GM12878 (cell line): Measurements from ENCODE around the gene EDEM2. TPM values are rescaled to one million over a fixed set of nuclear protein-coding genes. Genes with fewer than 3 reads are reported as not detected.

Experiments used
- ATAC-seq: fragments of 200-7000 bp; cut with Tn5 transposase; 3 replicates; pipeline ENCODE4 v1.9.1; 2020; ENCODE audit warnings: mild to moderate bottlenecking, moderate library complexity
- BruUV-seq: library from RNA; stranded (reverse); fragments of 400-500 nt; replicated peaks from 2 replicates; lab custom pipeline; 2021; lab: Mats Ljungman, UMichigan
- CTCF ChIA-PET: fragments of 300-600 bp; sonication (Branson Sonifier 250); formaldehyde crosslinking; extraction: SDS; loops from one replicate; lab custom pipeline; 2021; ENCODE audit warnings: inconsistent platforms; lab: Yijun Ruan, JAX
- POLR2A ChIA-PET: fragments of 350-600 bp; formaldehyde crosslinking; extraction: SDS; loops from one replicate; lab custom pipeline; 2021; ENCODE audit warnings: inconsistent platforms; lab: Charles Lee
- RAD21 ChIA-PET: fragments of 300-600 bp; sonication (Branson Sonifier 250); formaldehyde crosslinking; loops from one replicate; lab custom pipeline; 2023; ENCODE audit warnings: antibody characterized with exemption; ENCODE audit not compliant: unreplicated experiment; lab: Charles Lee
- SMC1A ChIA-PET: fragments of 300-600 bp; sonication (Branson Sonifier 250); formaldehyde crosslinking; loops from one replicate; lab custom pipeline; 2023; ENCODE audit not compliant: unreplicated experiment, uncharacterized antibody; lab: Charles Lee
- DNase-seq: peaks from one replicate; pipeline ENCODE4 v3.0.0-alpha.2; 2011; ENCODE audit warnings: low read depth, low spot score
- FAIRE-seq: peaks from 3 replicates; lab custom pipeline; 2011; peaks lifted over from hg19 to GRCh38; lab: Jason Lieb, UNC
- H2AFZ ChIP-seq: 2 replicates; pipeline ENCODE4 v1.6.0; 2011; ENCODE audit warnings: low read depth, low read length, control low read depth; ENCODE audit not compliant: control insufficient read depth
- H3K27ac ChIP-seq: 2 replicates; pipeline ENCODE4 v1.5.1; 2011; ENCODE audit warnings: control low read depth; ENCODE audit not compliant: control insufficient read depth, insufficient read depth
- H3K27me3 ChIP-seq, 2 experiments: replicated peaks in 1 of 2; 2 replicates each; pipeline versions ENCODE4 v1.6.0 to v1.6.1; 2011; ENCODE audit warnings: low read length in 1 of 2; ENCODE audit not compliant: control insufficient read depth in 2 of 2, insufficient read depth in 2 of 2
- H3K36me3 ChIP-seq, 2 experiments: 2 replicates each; pipeline ENCODE4 v1.5.1; 2011; ENCODE audit warnings: low read length in 1 of 2; ENCODE audit not compliant: control insufficient read depth in 2 of 2, insufficient read depth in 2 of 2
- H3K4me1 ChIP-seq: 2 replicates; pipeline ENCODE4 v1.6.1; 2011; ENCODE audit warnings: mild to moderate bottlenecking, low read length, moderate library complexity, mixed read lengths; ENCODE audit not compliant: control insufficient read depth, insufficient read depth
- H3K4me2 ChIP-seq: 2 replicates; pipeline ENCODE4 v1.6.0; 2011; ENCODE audit warnings: control low read depth; ENCODE audit not compliant: control insufficient read depth, insufficient read depth
- H3K4me3 ChIP-seq: fragments of 200-600 bp; sonication (generic); 2 replicates; pipeline ENCODE4 v1.5.1; 2016
- H3K79me2 ChIP-seq: 2 replicates; pipeline ENCODE4 v1.6.0; 2011; ENCODE audit warnings: low read length; ENCODE audit not compliant: control insufficient read depth, insufficient read depth
- H3K9ac ChIP-seq: 2 replicates; pipeline ENCODE4 v1.8.0; 2011; ENCODE audit warnings: low read length, control low read depth, mixed read lengths; ENCODE audit not compliant: control insufficient read depth, insufficient read depth
- H3K9me3 ChIP-seq: replicated peaks from 3 replicates; pipeline ENCODE4 v1.5.1; 2011; ENCODE audit warnings: mild to moderate bottlenecking, low read length; ENCODE audit not compliant: control insufficient read depth, insufficient read depth
- H4K20me1 ChIP-seq: 2 replicates; pipeline ENCODE4 v1.6.0; 2011; ENCODE audit not compliant: control insufficient read depth, insufficient read depth
- BCL11A ChIP-seq: IDR thresholded peaks from 2 replicates; pipeline ENCODE4 v1.6.1; 2011; ENCODE audit warnings: low read depth, low read length
- BRCA1 ChIP-seq: IDR thresholded peaks from 2 replicates; pipeline ENCODE4 v1.6.1; 2011; ENCODE audit warnings: low read depth, low read length, improper control_type of control experiment
- CEBPB ChIP-seq, 2 experiments: fragments of 150-350 bp in 1 of 2; IDR thresholded peaks; 2 replicates each; pipeline ENCODE4 v1.6.1; 2012 to 2014; ENCODE audit warnings: low read depth in 2 of 2, low read length in 2 of 2, borderline replicate concordance in 1 of 2, inconsistent platforms in 1 of 2
- DPF2 ChIP-seq: fragments of 450-650 bp; IDR thresholded peaks from 2 replicates; pipeline ENCODE4 v1.6.1; 2017; ENCODE audit warnings: mild to moderate bottlenecking
- E2F4 ChIP-seq: IDR thresholded peaks from 2 replicates; pipeline ENCODE4 v1.6.1; 2012; ENCODE audit warnings: low read depth, low read length, improper control_type of control experiment
- E4F1 ChIP-seq: fragments of 450-650 bp; IDR thresholded peaks from 2 replicates; pipeline ENCODE4 v1.6.1; 2018; ENCODE audit warnings: borderline replicate concordance, mild to moderate bottlenecking; ENCODE audit not compliant: partially characterized antibody
- KAT2A ChIP-seq: conservative IDR thresholded peaks from 2 replicates; pipeline ENCODE4 v1.6.1; 2011; ENCODE audit warnings: low read depth, low read length; ENCODE audit not compliant: control insufficient read depth
- PAX5 ChIP-seq: IDR thresholded peaks from 2 replicates; pipeline ENCODE4 v1.6.1; 2011; ENCODE audit warnings: low read depth, low read length, borderline replicate concordance
- RAD21 ChIP-seq: IDR thresholded peaks from 2 replicates; pipeline ENCODE4 v1.6.1; 2011; ENCODE audit warnings: mild to moderate bottlenecking, low read depth, low read length, moderate library complexity; ENCODE audit not compliant: insufficient read depth
- RBBP5 ChIP-seq: fragments of 200-600 bp; sonication (generic); conservative IDR thresholded peaks from 2 replicates; pipeline ENCODE4 v1.6.1; 2016
- SMAD5 ChIP-seq: IDR thresholded peaks from 2 replicates; pipeline ENCODE4 v1.6.1; 2016; ENCODE audit warnings: antibody characterized with exemption, low read depth
- SPI1 ChIP-seq: IDR thresholded peaks from 2 replicates; pipeline ENCODE4 v1.6.1; 2011; ENCODE audit warnings: low read depth, mild to moderate bottlenecking, low read length, moderate library complexity, borderline replicate concordance; ENCODE audit not compliant: insufficient read depth
- TCF3 ChIP-seq: IDR thresholded peaks from 2 replicates; pipeline ENCODE4 v1.6.1; 2012; ENCODE audit warnings: low read depth, mild to moderate bottlenecking, low read length, borderline replicate concordance; ENCODE audit not compliant: insufficient read depth
- TCF7 ChIP-seq: IDR thresholded peaks from 2 replicates; pipeline ENCODE4 v1.6.1; 2014; ENCODE audit warnings: antibody characterized with exemption, borderline replicate concordance
- in situ Hi-C: fragments of 300-500 bp; cut with MboI; formaldehyde crosslinking; loops from 9 replicates; pipeline ENCODE4 v1.14.3; 2018; ENCODE audit warnings: mixed read lengths
- intact Hi-C: fragments of 100-400 bp; cut with micrococcal nuclease; formaldehyde crosslinking; loops from one replicate; pipeline ENCODE4 v1.14.2; 2022; ENCODE audit not compliant: unreplicated experiment
- polyA plus RNA-seq, 11 experiments: library from polyadenylated mRNA; depleted of rRNA in 4 of 11; unstranded in 6 of 11; stranded (reverse) in 5 of 11; fragments of >200 nt; fragmentation: Nextera tagmentation in 4 of 11; fragmentation: Illumina TruSeq in 1 of 11; extraction: Ambion mirVana in 4 of 11; extraction: Trizol in 1 of 11; gene quantifications; 1 replicate in 1 of 11; 2 replicates in 10 of 11; pipeline versions ENCODE4 v1.2.1 to v1.2.3, GENCODE V29; 2011 to 2016; ENCODE audit warnings: inconsistent platforms in 2 of 11, missing spikeins in 2 of 11, low read depth in 1 of 11
- total RNA-seq, 4 experiments: library from RNA; depleted of rRNA in 3 of 4; stranded (reverse); fragments of >200 nt in 3 of 4; fragmentation: Illumina TruSeq in 1 of 4; extraction: Trizol in 1 of 4; gene quantifications; 2 replicates each; pipeline versions ENCODE4 v1.2.1 to v1.2.3, GENCODE V29; 2013 to 2021

EDEM2 gene
- total and polyA plus RNA-seq, 10 of the 15 experiments (the other 5 are each of a cell fraction or from before 2014, with no cell fraction given): 9.9 to 24.8 (median 14.8) TPM

GRCh38 chr20:35117629-35118028, 29.5 kb downstream of the EDEM2 start (continued):
- no peak for TF ChIP-seq SPI1
- no peak for TF ChIP-seq BCL11A
- TF ChIP-seq RBBP5: no peak
- no peak for TF ChIP-seq TCF3

DNA sequence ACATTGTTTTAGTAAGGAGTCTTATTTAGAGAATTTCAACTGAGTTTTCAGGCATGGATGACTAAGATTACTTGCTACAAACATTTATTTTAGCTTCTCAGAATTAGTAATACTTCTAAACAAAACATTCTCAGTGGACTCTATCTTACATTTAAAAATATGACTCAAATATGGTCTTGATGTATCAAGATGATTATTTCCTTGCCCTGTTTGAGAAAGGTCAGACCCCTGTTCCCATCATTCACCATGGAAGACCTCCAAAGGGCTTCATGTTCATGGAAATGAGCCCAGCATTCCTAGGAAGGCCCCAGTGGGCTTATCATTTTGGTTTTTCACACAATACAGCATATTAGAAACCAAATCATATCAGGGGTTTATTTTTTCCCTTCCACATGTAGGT, 29.9 kb downstream of the EDEM2 start:
- DNase-seq (no peak), FAIRE-seq (no peak)
- intact Hi-C loops: no loop called here
- SMC1A ChIA-PET: no interaction called here
- CTCF ChIA-PET: interaction anchor here (1.0 kb wide), 1 partner anchor 28 kb away, joined by 3 read pairs; no protein-coding TSS in a partner anchor
- no peaks in the 10 kb centered on the region for H3K4me1 ChIP-seq
- no peak for TF ChIP-seq RAD21
- TF ChIP-seq DPF2: no peak
- TF ChIP-seq E4F1: no peak
- no peak for TF ChIP-seq SPI1
- TF ChIP-seq TCF7: no peak
- TF ChIP-seq BRCA1: no peak
- TF ChIP-seq RBBP5: no peak
- TF ChIP-seq E2F4: no peak
- TF ChIP-seq SMAD5: no peak
- TF ChIP-seq CEBPB (IDR thresholded peaks at IDR 0.05; ENCODE audit: borderline replicate concordance in 1 of 2, low read depth in 2 of 2, low read length in 2 of 2): no peak
- no peak for TF ChIP-seq KAT2A
- TF ChIP-seq PAX5: no peak
- no peak for TF ChIP-seq BCL11A
- TF ChIP-seq, all 136 proteins: peak for 0
- no TSS peak for BruUV-seq
- no peak overlapping the region for H3K4me3 ChIP-seq
- ATAC-seq: no peak
- no peaks in the 10 kb centered on the region for H4K20me1 ChIP-seq
- ChIA-PET POLR2A (no interaction called here), RAD21 (no interaction called here)
- H3K9me3 ChIP-seq: no peaks in the 10 kb centered on the region
- peaks cover 0 to 25% of the 10 kb centered on the region in 2 experiments for H3K36me3 ChIP-seq
- no peak overlapping the region for H3K4me2 ChIP-seq
- no peaks in the 10 kb centered on the region for H3K79me2 ChIP-seq
- no peaks in the 10 kb centered on the region for H3K27me3 ChIP-seq
- in situ Hi-C loops: no loop called here
- H2AFZ ChIP-seq: no peak overlapping the region
- H3K27ac ChIP-seq: no peak overlapping the region
- H3K9ac ChIP-seq: no peak overlapping the region
